Body of pancreas (tissue), 4 donors: ENCODE measurements around the gene DR1. TPM values are rescaled to one million over a fixed set of nuclear protein-coding genes. Genes with fewer than 3 reads are reported as not detected.

Experiments
- ATAC-seq: fragments of 150-250 bp; one replicate; pipeline ENCODE4 v1.9.1; 2016
- DNase-seq, 4 donors: peaks; one replicate each; pipeline ENCODE4 v3.0.0-alpha.2; 2019
- H3K27ac ChIP-seq, 4 donors: fragments of 200-600 bp; sonication (generic); 1 replicate in 3 of 4; 2 replicates in 1 of 4; pipeline versions ENCODE4 v1.5.1 to v1.6.1; 2016 to 2019; ENCODE audit warnings: mild to moderate bottlenecking in 1 of 4, mixed read lengths in 1 of 4, moderate library complexity in 1 of 4
- H3K27me3 ChIP-seq, 2 donors: fragments of 200-600 bp; sonication (generic); one replicate each; pipeline ENCODE4 v1.6.0; 2016; ENCODE audit warnings: mild to moderate bottlenecking in 1 of 2
- H3K36me3 ChIP-seq, 2 donors: fragments of 200-600 bp; sonication (generic); replicated peaks in 1 of 2; 2 replicates each; pipeline ENCODE4 v1.5.1; 2016; ENCODE audit warnings: low read depth in 2 of 2; ENCODE audit not compliant: insufficient read depth in 1 of 2
- H3K4me1 ChIP-seq: fragments of 200-600 bp; sonication (generic); one replicate; pipeline ENCODE4 v1.6.0; 2016
- H3K4me3 ChIP-seq, 2 donors: fragments of 200-600 bp; sonication (generic); 1 replicate in 1 of 2; 2 replicates in 1 of 2; pipeline ENCODE4 v1.5.1; 2016 to 2019
- H3K9me3 ChIP-seq, 3 donors: fragments of 200-600 bp; sonication (generic); 1 replicate in 2 of 3; 2 replicates in 1 of 3; pipeline ENCODE4 v1.5.1; 2016
- CTCF ChIP-seq, 7 experiments: fragments of 450-650 bp in 4 of 7; fragments of 200-600 bp in 3 of 7; sonication (generic) in 3 of 7; IDR thresholded peaks; one replicate each; pipeline ENCODE4 v1.5.1; 2016 to 2019; ENCODE audit warnings: antibody characterized with exemption in 7 of 7
- POLR2A ChIP-seq, 3 donors: fragments of 450-650 bp; IDR thresholded peaks; one replicate each; pipeline ENCODE4 v1.6.1; 2016; ENCODE audit warnings: antibody characterized with exemption in 3 of 3, mild to moderate bottlenecking in 2 of 3
- WGBS, 2 donors: methylation state at CpG; one replicate each; pipeline ENCODE4 v1.1.5; 2017; 5-methylcytosine and 5-hydroxymethylcytosine counted together
- intact Hi-C: fragments of 100-400 bp; cut with DNase I; formaldehyde crosslinking; loops from one replicate; pipeline ENCODE4 v1.15.1; 2023
- total RNA-seq, 2 donors: library from RNA; depleted of rRNA; stranded (reverse); fragments of >200 nt; gene quantifications; one replicate each; pipeline ENCODE4 v1.1.0, GENCODE V29; 2016

DR1 gene
- total RNA-seq, 2 donors from 2014 or later: 9.9 to 23.3 TPM

DNA sequence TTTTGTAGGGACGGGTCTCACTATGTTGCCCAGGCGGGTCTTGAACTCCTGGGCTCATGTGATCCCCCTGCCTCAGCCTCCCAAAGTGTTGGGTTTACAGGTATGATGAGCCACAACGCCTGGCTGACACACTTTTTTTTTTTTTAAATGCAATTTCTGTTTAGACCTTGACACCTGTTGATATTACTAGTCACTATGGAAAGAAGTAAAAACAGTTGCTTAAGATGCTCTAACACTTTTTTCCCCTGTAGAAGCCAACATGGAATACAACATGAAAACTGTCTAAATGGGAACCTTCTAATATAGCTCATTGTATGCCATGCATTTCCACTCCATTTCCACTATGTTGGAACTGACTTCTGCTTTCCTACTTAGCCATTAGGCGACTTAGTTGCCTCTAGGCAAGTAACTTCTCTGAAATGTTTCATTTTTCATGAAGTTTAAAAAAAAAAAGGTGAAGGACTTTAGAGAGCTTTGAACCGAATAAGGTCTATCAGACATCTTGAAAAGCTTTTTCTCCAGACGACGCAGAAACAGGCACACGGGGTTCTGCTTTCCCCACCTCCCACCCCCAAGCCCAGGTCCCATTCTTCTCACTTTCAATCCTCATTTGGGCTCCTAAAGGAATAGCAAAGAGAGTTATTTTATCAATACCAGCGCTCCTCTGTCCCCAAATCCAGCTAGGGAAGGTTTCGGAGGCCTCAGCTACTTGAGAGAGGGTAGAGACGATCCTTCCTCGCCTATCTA is 648 bp upstream of the DR1 start:
- no peak for TF ChIP-seq CTCF (IDR thresholded peaks at IDR 0.05)
- no peak for TF ChIP-seq POLR2A (IDR thresholded peaks at IDR 0.05)
- Histone ChIP-seq H3K4me1 (peaks cover 7% of the 10 kb centered on the region), H3K36me3 (no peaks in the 10 kb centered on the region), H3K27ac (peak overlapping the region; percentile 87 to 96 (median 92)), H3K27me3 (no peaks in the 10 kb centered on the region), H3K4me3 (peak overlapping the region; percentile 77 to 98), H3K9me3 (no peaks in the 10 kb centered on the region)
- ATAC-seq (peak; percentile 3), DNase-seq (no peak)
- intact Hi-C loops: no loop called here
- 11 to 18% methylated on average over 12 of the region's 12 CpGs for WGBS, 2 donors

DNA sequence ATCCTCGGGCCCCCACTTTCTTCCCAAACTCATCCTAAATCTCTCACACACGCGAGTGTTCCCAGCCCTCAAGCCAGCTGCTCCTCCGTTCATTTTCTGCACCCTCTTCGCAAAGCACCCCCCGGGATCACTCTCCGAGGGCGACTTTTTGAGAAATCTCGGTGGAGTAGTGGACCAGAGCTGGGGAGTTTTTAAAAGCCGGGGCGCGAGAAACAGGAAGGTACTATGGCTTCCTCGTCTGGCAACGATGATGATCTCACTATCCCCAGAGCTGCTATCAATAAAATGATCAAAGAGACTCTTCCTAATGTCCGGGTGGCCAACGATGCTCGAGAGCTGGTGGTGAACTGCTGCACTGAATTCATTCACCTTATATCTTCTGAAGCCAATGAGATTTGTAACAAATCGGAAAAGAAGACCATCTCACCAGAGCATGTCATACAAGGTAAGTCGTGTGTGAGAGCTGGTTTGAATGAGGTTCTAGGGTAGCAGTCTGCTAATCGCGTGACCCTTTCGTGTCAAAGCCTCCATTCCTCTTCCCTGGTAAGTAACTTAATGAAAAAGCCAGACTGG is 800 bp downstream of the DR1 start:
- TF ChIP-seq CTCF (IDR thresholded peaks at IDR 0.05): no peak
- no peak for TF ChIP-seq POLR2A (IDR thresholded peaks at IDR 0.05)
- H3K4me1 ChIP-seq: peaks cover 21% of the 10 kb centered on the region
- H3K36me3 ChIP-seq: no peaks in the 10 kb centered on the region
- H3K27me3 ChIP-seq: no peaks in the 10 kb centered on the region
- intact Hi-C loops: no loop called here
- peak overlapping the region; percentile 87 to 96 (median 92) for H3K27ac ChIP-seq
- 0% methylated on average over 22 of the region's 22 CpGs for WGBS, 2 donors
- DNase-seq (peak in 2 of 4 donors; percentile 12 to 15), ATAC-seq (peak; percentile 19)
- H3K9me3 ChIP-seq: no peaks in the 10 kb centered on the region
- peak overlapping the region; percentile 77 to 98 for H3K4me3 ChIP-seq

GRCh38 chr1:93347334-93347899 is 1.7 kb downstream of the DR1 start:
- TF ChIP-seq POLR2A (IDR thresholded peaks at IDR 0.05): no peak
- no peak for TF ChIP-seq CTCF (IDR thresholded peaks at IDR 0.05)
- peak overlapping the region in 2 of 4 donors; percentile 24 to 93 for H3K27ac ChIP-seq
- DNase-seq (no peak), ATAC-seq (no peak)
- H3K27me3 ChIP-seq: no peaks in the 10 kb centered on the region
- 0 to 3% methylated on average over 12 of the region's 12 CpGs for WGBS, 2 donors
- peak overlapping the region in 1 of 2 donors; percentile 98 for H3K4me3 ChIP-seq
- peaks cover 29% of the 10 kb centered on the region for H3K4me1 ChIP-seq
- no peaks in the 10 kb centered on the region for H3K36me3 ChIP-seq
- intact Hi-C loops: no loop called here
- no peaks in the 10 kb centered on the region for H3K9me3 ChIP-seq

DNA sequence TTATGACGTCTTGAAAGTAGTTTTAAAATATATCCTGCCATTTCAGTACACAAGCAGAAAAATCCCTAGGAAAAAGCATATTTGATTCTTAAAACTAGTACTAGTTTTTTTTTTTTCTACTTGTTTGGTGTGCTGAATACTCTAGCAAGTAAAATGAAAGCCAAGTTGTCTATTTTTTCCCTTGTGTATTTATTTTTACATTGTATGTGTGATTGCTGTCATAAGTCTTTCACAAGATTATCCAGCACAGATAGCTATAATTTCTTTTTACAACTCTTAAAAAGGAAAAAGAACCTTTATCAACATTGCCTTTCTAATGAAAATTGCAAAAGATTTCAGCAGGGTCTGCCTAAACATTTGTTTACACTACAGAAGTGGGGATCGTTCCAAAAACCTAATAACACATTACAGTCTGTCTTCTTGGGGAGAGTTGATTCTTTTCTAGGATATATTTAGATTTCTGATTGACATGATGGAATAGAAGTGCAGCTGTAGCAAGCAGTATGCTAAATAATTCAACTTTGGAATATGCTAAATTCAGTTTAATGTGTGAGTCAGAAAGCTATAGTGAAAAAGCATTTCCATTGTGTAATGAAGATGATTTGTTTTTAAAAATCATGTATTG is 2.5 kb downstream of the DR1 start:
- ATAC-seq (no peak), DNase-seq (no peak)
- 1 to 2% methylated on average over 2 of the region's 2 CpGs for WGBS, 2 donors
- Histone ChIP-seq H3K27ac (peak overlapping the region in 1 of 4 donors; percentile 41), H3K27me3 (no peaks in the 10 kb centered on the region), H3K9me3 (no peaks in the 10 kb centered on the region), H3K4me3 (peak overlapping the region in 1 of 2 donors; percentile 98), H3K4me1 (peaks cover 30% of the 10 kb centered on the region), H3K36me3 (no peaks in the 10 kb centered on the region)
- intact Hi-C loops: no loop called here
- no peak for TF ChIP-seq CTCF (IDR thresholded peaks at IDR 0.05)
- TF ChIP-seq POLR2A (IDR thresholded peaks at IDR 0.05): no peak
